Measurements from ENCODE around the gene ABCC4. TPM values are rescaled to one million over a fixed set of nuclear protein-coding genes. Genes with fewer than 3 reads are reported as not detected.

Gene ABCC4
- polyA plus RNA-seq, 3 donors, result 16.5 to 21.8 (median 20.1) TPM

DNA sequence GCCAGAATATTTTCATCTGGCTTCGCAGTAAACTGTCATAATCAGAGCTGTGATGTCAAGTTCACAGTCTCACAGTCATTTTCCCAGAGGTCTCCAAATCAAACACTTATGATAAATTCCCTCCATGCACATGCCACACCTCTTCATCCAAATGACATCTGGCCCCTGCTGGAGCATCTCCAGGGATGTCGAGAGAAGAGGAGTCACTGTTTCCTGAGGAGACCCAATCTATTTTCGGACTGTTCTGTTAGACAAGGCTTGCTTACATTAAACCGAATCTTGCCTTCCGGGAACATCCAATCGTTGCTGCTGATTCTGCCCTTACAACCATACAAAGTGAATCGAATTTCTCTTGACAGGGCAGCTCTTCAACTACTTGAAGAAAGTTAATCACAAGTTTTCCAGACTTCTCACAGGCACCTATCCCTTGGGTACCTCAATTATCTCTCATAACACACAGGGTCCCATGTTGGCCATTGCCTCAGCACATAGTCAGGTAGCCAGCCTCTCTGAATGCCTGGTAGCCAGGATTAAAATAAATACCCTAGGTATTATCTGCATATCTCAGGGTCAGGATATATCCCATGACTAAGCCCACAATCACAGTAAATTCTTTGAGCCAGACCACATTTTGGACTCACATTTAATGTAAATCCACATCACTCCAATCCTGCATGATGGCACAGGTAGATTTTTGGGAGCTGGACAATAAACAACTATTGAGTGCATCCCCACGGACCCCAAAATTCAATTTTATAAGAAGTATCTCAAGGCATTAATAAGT, 182.5 kb downstream of the ABCC4 start:
- DNase-seq, result no peak

- DNase-seq, result no peak
Observed at GRCh38 chr13:95117092-95117491, 184.2 kb downstream of the ABCC4 start.

- DNase-seq, result no peak
Observed at GRCh38 chr13:95115525-95115924, 185.7 kb downstream of the ABCC4 start.

GRCh38 chr13:95113601-95114000, 187.7 kb downstream of the ABCC4 start:
- DNase-seq, result no peak

DNA sequence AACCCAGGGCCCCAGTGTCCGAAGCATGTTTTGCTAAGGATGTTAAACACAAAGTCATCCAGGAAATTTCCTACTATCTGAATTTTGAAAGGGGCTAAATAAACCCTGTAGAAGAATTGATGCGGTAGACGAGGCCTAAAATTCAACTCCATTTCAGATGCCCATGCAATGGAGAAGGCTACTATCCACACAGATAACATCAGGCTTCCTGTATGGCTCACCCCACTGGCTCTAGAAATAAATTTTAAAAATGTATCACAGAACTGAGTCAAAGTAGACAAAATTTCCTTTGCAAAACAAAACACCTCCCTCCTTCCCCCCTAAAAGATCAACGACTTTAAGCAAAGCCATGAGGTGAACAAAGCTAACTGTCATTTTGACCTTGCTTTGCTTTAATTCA, 188.4 kb downstream of the ABCC4 start:
- DNase-seq, result no peak

DNA sequence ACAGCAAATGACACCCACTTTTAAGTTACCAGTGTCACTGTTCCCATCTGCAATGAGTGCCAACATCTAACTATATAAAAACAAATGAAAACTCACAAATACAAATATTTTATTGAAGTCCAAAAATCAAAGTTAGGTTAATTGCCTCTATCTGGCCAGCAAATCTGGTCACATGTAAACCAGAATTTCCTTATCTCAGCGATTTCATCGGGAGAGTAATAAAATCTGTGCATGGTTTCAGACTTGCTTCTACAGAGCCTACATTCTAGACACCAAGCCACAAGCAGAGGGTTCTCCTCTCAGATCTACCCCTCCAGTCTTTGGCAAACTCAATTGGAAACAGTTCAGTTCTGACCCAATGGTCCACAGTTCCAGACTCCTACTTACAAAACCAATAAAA, 189.6 kb downstream of the ABCC4 start:
- DNase-seq, result no peak

GRCh38 chr13:95106562-95106961, 194.7 kb downstream of the ABCC4 start:
- no peak for DNase-seq

DNA sequence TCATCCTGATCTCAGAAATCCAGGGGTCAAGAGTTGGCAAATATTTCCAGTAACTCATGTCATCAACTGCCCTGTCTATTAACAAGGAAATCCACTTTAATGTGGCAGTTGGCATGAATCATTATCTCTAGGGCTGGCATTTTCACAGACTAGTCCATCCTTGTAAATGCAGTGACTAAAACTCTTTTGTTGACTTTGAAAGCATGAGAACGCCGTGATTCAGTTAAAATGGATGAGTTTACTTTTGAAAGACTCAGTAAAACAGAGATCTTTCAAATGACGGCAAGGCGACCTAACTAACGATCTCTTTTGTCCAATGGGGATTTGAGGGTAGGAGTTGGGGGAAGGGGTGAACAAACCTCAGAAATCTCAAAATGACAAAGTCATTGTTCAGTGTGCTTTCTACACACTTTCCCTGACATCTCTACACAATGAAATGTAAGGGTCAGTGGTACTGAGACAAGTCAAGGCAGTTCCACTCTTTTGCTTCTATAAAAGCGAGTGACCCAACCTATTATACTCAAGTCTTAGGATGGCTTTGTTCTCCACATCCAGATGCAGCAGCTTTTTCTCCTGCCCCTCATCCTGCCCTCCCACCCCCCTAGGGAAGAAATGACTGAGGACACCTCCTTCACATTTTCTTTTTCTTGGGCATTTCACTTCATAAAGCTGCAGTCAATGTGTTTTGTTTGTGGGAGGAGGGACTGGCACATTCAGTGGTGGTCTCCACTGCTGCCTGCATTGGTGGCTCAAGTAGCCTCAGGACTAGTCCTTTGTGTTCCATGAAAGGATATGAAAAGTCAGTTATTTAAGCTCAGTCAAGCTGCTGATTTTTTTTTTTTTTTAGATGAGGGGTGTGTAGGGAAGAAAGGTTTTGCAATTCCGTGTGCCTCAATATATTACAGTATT, 200.5 kb downstream of the ABCC4 start:
- no peak for DNase-seq

- DNase-seq, result no peak
Observed at GRCh38 chr13:95099541-95099940, 201.7 kb downstream of the ABCC4 start.

GRCh38 chr13:95098916-95099315, 202.3 kb downstream of the ABCC4 start:
- no peak for DNase-seq

DNA sequence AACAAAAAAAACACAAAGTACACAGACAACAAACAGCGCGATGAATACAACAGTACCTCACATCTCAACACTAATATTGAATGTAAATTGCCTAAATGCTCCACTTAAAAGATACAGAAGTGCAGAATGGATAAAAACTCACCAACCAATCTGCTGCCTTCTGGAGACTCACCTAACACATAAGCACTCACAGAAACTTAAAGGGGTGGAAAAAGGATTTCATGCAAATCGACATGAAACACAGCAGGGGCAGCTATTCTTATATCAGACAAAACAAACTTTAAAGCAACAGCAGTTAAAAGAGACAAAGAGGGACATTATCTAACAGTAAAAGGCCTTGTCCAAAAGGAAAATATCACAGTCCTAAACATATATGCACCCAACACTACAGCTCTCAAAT, 209.5 kb downstream of the ABCC4 start:
- no peak for DNase-seq

GRCh38 chr13:95087746-95088305, 213.4 kb downstream of the ABCC4 start:
- no peak for DNase-seq

- DNase-seq, result no peak
Observed at GRCh38 chr13:95086761-95087160, 214.5 kb downstream of the ABCC4 start.

DNA sequence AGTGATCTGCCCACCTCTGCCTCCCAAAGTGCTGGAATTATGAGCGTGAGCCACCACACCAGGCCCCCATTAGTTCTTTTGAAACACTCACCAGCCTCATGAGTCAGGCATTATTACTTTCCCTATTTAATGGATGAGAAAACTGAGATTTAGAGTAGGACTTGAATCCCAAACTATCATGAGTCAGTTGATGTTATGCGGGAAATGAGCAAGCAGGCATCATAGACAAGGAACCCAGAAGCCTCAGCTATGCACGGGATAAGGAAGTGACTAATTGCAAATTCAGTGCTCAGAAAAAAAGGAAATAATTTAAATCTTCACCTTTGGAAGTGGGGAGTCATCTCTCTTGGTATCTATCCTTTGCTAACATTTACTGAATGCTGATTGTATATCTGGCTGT, 217.5 kb downstream of the ABCC4 start:
- DNase-seq, result no peak

- DNase-seq, result no peak
Observed at GRCh38 chr13:95083066-95083465, 218.2 kb downstream of the ABCC4 start.

DNA sequence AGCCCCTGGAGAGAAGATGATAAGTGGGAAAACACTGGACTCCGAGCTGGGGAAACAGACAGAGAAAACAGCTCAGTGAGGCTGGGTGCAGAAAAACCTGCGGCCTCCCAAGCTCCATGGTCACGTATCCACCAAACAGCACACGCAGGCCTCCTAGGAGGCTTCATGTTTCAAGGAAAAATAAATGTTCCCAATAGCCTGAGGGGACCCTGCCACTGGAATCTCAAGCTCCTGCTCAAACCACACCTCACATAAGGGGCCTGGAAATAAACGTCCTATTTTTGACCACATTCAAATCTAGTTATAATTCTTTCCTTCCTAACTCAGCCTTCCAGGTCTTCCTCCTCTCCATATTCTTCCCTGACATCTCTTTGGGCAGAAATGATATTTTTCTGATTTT, 225.7 kb downstream of the ABCC4 start:
- no peak for DNase-seq

- no peak for DNase-seq
Observed at GRCh38 chr13:95074820-95075219, 226.4 kb downstream of the ABCC4 start.

GRCh38 chr13:95073747-95074311, 227.4 kb downstream of the ABCC4 start:
- DNase-seq, result no peak

GRCh38 chr13:95067303-95067702, 233.9 kb downstream of the ABCC4 start:
- no peak for DNase-seq

GRCh38 chr13:95060014-95060519, 241.2 kb downstream of the ABCC4 start:
- no peak for DNase-seq

GRCh38 chr13:95059306-95059705, 241.9 kb downstream of the ABCC4 start:
- DNase-seq, result no peak

- no peak for DNase-seq
Observed at GRCh38 chr13:95058680-95059079, 242.6 kb downstream of the ABCC4 start.
